Peyer's patch (tissue), 4 donors: ENCODE results near the gene HHAT.

Source experiments
- POLR2A ChIP-seq, 2 donors: fragments of 450-650 bp; IDR thresholded peaks; one replicate each; pipeline ENCODE4 v1.5.1; 2017; ENCODE audit warnings: antibody characterized with exemption in 2 of 2, mild to moderate bottlenecking in 2 of 2, moderate library complexity in 2 of 2
- TF ChIP-seq, protein P1 (sequence below), 6 experiments: fragments of 450-650 bp in 4 of 6; fragments of 200-600 bp in 2 of 6; sonication (generic) in 1 of 6; IDR thresholded peaks; one replicate each; pipeline ENCODE4 v1.5.1; 2017 to 2019; ENCODE audit warnings: antibody characterized with exemption in 6 of 6, mild to moderate bottlenecking in 3 of 6, moderate library complexity in 1 of 6

DNA sequence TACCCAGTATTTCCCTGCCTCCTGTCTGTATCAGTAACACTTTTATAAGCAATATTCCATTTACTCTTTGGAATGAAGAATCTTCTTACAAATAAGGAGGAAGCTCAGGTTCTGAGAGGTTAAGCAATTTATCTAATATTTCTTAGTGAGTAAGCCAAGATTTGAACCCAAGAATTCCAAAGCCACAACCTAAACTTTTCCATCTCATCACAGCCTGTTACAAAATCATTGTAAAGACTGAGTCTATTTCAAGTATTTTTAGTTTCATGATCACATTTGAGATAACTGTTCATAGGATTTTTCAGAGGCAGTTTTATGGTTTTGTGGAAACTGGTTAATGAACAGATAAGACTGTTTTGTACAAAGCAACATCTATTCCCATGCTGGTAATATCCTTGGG is 29.8 kb upstream of the HHAT start:
- TF ChIP-seq, protein P1, sequence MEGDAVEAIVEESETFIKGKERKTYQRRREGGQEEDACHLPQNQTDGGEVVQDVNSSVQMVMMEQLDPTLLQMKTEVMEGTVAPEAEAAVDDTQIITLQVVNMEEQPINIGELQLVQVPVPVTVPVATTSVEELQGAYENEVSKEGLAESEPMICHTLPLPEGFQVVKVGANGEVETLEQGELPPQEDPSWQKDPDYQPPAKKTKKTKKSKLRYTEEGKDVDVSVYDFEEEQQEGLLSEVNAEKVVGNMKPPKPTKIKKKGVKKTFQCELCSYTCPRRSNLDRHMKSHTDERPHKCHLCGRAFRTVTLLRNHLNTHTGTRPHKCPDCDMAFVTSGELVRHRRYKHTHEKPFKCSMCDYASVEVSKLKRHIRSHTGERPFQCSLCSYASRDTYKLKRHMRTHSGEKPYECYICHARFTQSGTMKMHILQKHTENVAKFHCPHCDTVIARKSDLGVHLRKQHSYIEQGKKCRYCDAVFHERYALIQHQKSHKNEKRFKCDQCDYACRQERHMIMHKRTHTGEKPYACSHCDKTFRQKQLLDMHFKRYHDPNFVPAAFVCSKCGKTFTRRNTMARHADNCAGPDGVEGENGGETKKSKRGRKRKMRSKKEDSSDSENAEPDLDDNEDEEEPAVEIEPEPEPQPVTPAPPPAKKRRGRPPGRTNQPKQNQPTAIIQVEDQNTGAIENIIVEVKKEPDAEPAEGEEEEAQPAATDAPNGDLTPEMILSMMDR (IDR thresholded peaks at IDR 0.05): no peak
- TF ChIP-seq POLR2A (IDR thresholded peaks at IDR 0.05): no peak
